ENCODE measurements around the gene NLGN1. TPM values are rescaled to one million over a fixed set of nuclear protein-coding genes. Genes with fewer than 3 reads are reported as not detected.

NLGN1 gene
- total RNA-seq, 1 experiment from 2014 or later: 0.85 TPM

GRCh38 chr3:173762501-173762900 lies 365.0 kb downstream of the NLGN1 start:
- no TSS peak for BruUV-seq (replicated peaks)
- ATAC-seq (no peak), DNase-seq (ENCODE audit: low read depth, low spot score) (no peak)
- in situ Hi-C loops (cut with HindIII; ENCODE audit: low pct_unique_long_range_greater_than_20kb, low sequenced_read_pairs) (no loop called here), intact Hi-C loops (cut with micrococcal nuclease; ENCODE audit: unreplicated experiment) (no loop called here)
- Histone ChIP-seq H3K36me3 (ENCODE audit: control insufficient read depth, insufficient read depth, low read length) (no peaks in the 10 kb centered on the region), H3K9me3 (ENCODE audit: control insufficient read depth, insufficient read depth, low read depth, low read length) (peaks cover 3% of the 10 kb centered on the region; the same call in 1 of the 2 replicates), H3K27me3 (ENCODE audit: control insufficient read depth, insufficient read depth, low read length) (no peaks in the 10 kb centered on the region), H3K4me1 (ENCODE audit: control insufficient read depth, insufficient read depth, low read length) (no peaks in the 10 kb centered on the region), H3K4me3 (ENCODE audit: low read depth in 2 of 2, low read length in 2 of 2) (no peak overlapping the region), H3K27ac (ENCODE audit: low read length) (no peak overlapping the region)
- ChIA-PET POLR2A (no interaction called here), CTCF (no interaction called here)
- TF ChIP-seq POLR2AphosphoS5 (IDR thresholded peaks at IDR 0.05; ENCODE audit: low read depth, low read length) (no peak), REST (IDR thresholded peaks at IDR 0.05; ENCODE audit: insufficient read depth in 1 of 2, low read depth in 2 of 2, low read length in 1 of 2) (no peak), SIN3A (IDR thresholded peaks at IDR 0.05; ENCODE audit: borderline replicate concordance, insufficient read depth, low read depth, low read length) (no peak), CTCF (IDR thresholded peaks at IDR 0.05) (no peak), TCF7L2 (IDR thresholded peaks at IDR 0.05; ENCODE audit: low read depth, low read length) (no peak)

GRCh38 chr3:173770011-173770410 lies 372.5 kb downstream of the NLGN1 start:
- no peaks in the 10 kb centered on the region for H3K36me3 ChIP-seq (ENCODE audit: control insufficient read depth, insufficient read depth, low read length)
- intact Hi-C loops (cut with micrococcal nuclease; ENCODE audit: unreplicated experiment) (no loop called here), in situ Hi-C loops (cut with HindIII; ENCODE audit: low pct_unique_long_range_greater_than_20kb, low sequenced_read_pairs) (no loop called here)
- H3K9me3 ChIP-seq (ENCODE audit: control insufficient read depth, insufficient read depth, low read depth, low read length): peaks cover 3% of the 10 kb centered on the region; the same call in 1 of the 2 replicates
- DNase-seq (ENCODE audit: low read depth, low spot score): no peak
- no peak overlapping the region for H3K27ac ChIP-seq (ENCODE audit: low read length)
- H3K4me1 ChIP-seq (ENCODE audit: control insufficient read depth, insufficient read depth, low read length): no peaks in the 10 kb centered on the region
- POLR2A ChIA-PET: no interaction called here
- H3K27me3 ChIP-seq (ENCODE audit: control insufficient read depth, insufficient read depth, low read length): no peaks in the 10 kb centered on the region
- ATAC-seq: no peak
- BruUV-seq (replicated peaks): no TSS peak
- H3K4me3 ChIP-seq (ENCODE audit: low read depth in 2 of 2, low read length in 2 of 2): no peak overlapping the region
- CTCF ChIA-PET: no interaction called here
- TF ChIP-seq POLR2AphosphoS5 (IDR thresholded peaks at IDR 0.05; ENCODE audit: low read depth, low read length): no peak
- TF ChIP-seq REST (IDR thresholded peaks at IDR 0.05; ENCODE audit: insufficient read depth in 1 of 2, low read depth in 2 of 2, low read length in 1 of 2): no peak
- no peak for TF ChIP-seq TCF7L2 (IDR thresholded peaks at IDR 0.05; ENCODE audit: low read depth, low read length)
- TF ChIP-seq SIN3A (IDR thresholded peaks at IDR 0.05; ENCODE audit: borderline replicate concordance, insufficient read depth, low read depth, low read length): no peak
- no peak; the same call in 1 of the 2 replicates for TF ChIP-seq CTCF (IDR thresholded peaks at IDR 0.05)

Measured in Panc1 (cell line).